ENCODE measurements around the gene DMAP1. TPM values are rescaled to one million over a fixed set of nuclear protein-coding genes. Genes with fewer than 3 reads are reported as not detected.
"Not testable (repeated sequence)": the region's sequence is repeated elsewhere in the genome, so short reads cannot be mapped to it uniquely, and the experiment has no call there.

The DMAP1 gene
- polyA plus RNA-seq (ENCODE audit: low read depth in 6 of 6): 10 to 100 TPM; 22.8 to 38.3 (median 33.8) TPM

- peak; percentile 78 for DNase-seq
- Mint-ChIP-seq H3K9me3 (no peaks in the 10 kb centered on the region), H3K27ac (peak within 1 kb of the TSS; percentile 40 to 97 (median 91)), H3K36me3 (peaks cover 2 to 8% of the 10 kb centered on the region in 2 donors), H3K4me3 (peak within 1 kb of the TSS; percentile 89 to 96 (median 94)), H3K27me3 (no peaks in the 10 kb centered on the region), H3K4me1 (peaks cover 24 to 43% (median 43%) of the 10 kb centered on the region in 3 donors)
- ATAC-seq (ENCODE audit: low read depth in 2 of 2): peak; percentile 82 to 86
Measured at GRCh38 chr1:44213222-44214112, at the start of gene DMAP1. TSS of gene DMAP1 (plus strand) at chr1:44213471. CDS start at chr1:44213754, 283 bp downstream.

GRCh38 chr1:44168520-44169098 lies 44.7 kb upstream of the DMAP1 start:
- Mint-ChIP-seq H3K36me3 (peaks cover 0 to 2% of the 10 kb centered on the region in 2 donors), H3K27me3 (peaks cover 11 to 41% (median 36%) of the 10 kb centered on the region in 3 donors), H3K27ac (no peak overlapping the region), H3K4me3 (no peak overlapping the region), H3K4me1 (no peaks in the 10 kb centered on the region), H3K9me3 (peaks cover 0 to 28% (median 18%) of the 10 kb centered on the region in 7 donors)
- DNase-seq (no peak), ATAC-seq (ENCODE audit: low read depth in 2 of 2) (no peak)

GRCh38 chr1:44170281-44170823 lies 42.9 kb upstream of the DMAP1 start:
- DNase-seq (no peak), ATAC-seq (ENCODE audit: low read depth in 2 of 2) (no peak)
- no peak overlapping the region for H3K4me3 Mint-ChIP-seq
- peaks cover 6 to 8% of the 10 kb centered on the region in 2 donors for H3K36me3 Mint-ChIP-seq
- no peak overlapping the region for H3K27ac Mint-ChIP-seq
- peaks cover 17 to 43% (median 34%) of the 10 kb centered on the region in 3 donors for H3K27me3 Mint-ChIP-seq
- no peaks in the 10 kb centered on the region for H3K4me1 Mint-ChIP-seq
- H3K9me3 Mint-ChIP-seq: peaks cover 0 to 43% (median 26%) of the 10 kb centered on the region in 7 donors

GRCh38 chr1:44174630-44175029 lies 38.6 kb upstream of the DMAP1 start:
- Mint-ChIP-seq H3K36me3 (peaks cover 6 to 8% of the 10 kb centered on the region in 2 donors), H3K9me3 (peaks cover 0 to 30% (median 14%) of the 10 kb centered on the region in 7 donors), H3K27me3 (peaks cover 5 to 23% (median 19%) of the 10 kb centered on the region in 3 donors), H3K27ac (peak overlapping the region in 1 of 6 donors; percentile 21), H3K4me3 (no peak overlapping the region), H3K4me1 (no peaks in the 10 kb centered on the region)
- ATAC-seq (ENCODE audit: low read depth in 2 of 2) (no peak), DNase-seq (no peak)

- Mint-ChIP-seq H3K27ac (peak overlapping the region in 1 of 6 donors; percentile 65), H3K9me3 (no peaks in the 10 kb centered on the region), H3K4me1 (no peaks in the 10 kb centered on the region), H3K36me3 (no peaks in the 10 kb centered on the region), H3K4me3 (no peak overlapping the region), H3K27me3 (peaks cover 5 to 9% (median 5%) of the 10 kb centered on the region in 3 donors)
- ATAC-seq (ENCODE audit: low read depth in 2 of 2) (no peak), DNase-seq (no peak)
Measured at GRCh38 chr1:44200336-44200735, 12.9 kb upstream of the DMAP1 start.

GRCh38 chr1:44206545-44206944 lies 6.7 kb upstream of the DMAP1 start:
- H3K27me3 Mint-ChIP-seq; H3K27ac Mint-ChIP-seq; H3K36me3 Mint-ChIP-seq; H3K4me3 Mint-ChIP-seq; ATAC-seq (ENCODE audit: low read depth in 2 of 2); H3K4me1 Mint-ChIP-seq; DNase-seq; H3K9me3 Mint-ChIP-seq: not testable (repeated sequence)

GRCh38 chr1:44208226-44208625 lies 5.0 kb upstream of the DMAP1 start:
- Mint-ChIP-seq H3K4me3 (no peak overlapping the region), H3K36me3 (no peaks in the 10 kb centered on the region), H3K9me3 (no peaks in the 10 kb centered on the region), H3K4me1 (peaks cover 0 to 11% (median 5%) of the 10 kb centered on the region in 3 donors), H3K27me3 (no peaks in the 10 kb centered on the region), H3K27ac (no peak overlapping the region)
- ATAC-seq (ENCODE audit: low read depth in 2 of 2): no peak
- DNase-seq: no peak

GRCh38 chr1:44210595-44210994 lies 2.7 kb upstream of the DMAP1 start:
- no peak for DNase-seq
- H3K4me1 Mint-ChIP-seq: peaks cover 12 to 31% (median 24%) of the 10 kb centered on the region in 3 donors
- peak overlapping the region in 1 of 6 donors; percentile 18 for H3K27ac Mint-ChIP-seq
- H3K27me3 Mint-ChIP-seq: no peaks in the 10 kb centered on the region
- peak overlapping the region in 1 of 8 donors; percentile 43 for H3K4me3 Mint-ChIP-seq
- ATAC-seq (ENCODE audit: low read depth in 2 of 2): no peak
- H3K36me3 Mint-ChIP-seq: peaks cover 0 to 4% of the 10 kb centered on the region in 2 donors
- no peaks in the 10 kb centered on the region for H3K9me3 Mint-ChIP-seq

- Mint-ChIP-seq H3K4me1 (peaks cover 23 to 41% (median 41%) of the 10 kb centered on the region in 3 donors), H3K4me3 (peak overlapping the region; percentile 89 to 96 (median 94)), H3K27me3 (no peaks in the 10 kb centered on the region), H3K9me3 (no peaks in the 10 kb centered on the region), H3K36me3 (peaks cover 0 to 8% of the 10 kb centered on the region in 2 donors), H3K27ac (peak overlapping the region; percentile 40 to 97 (median 91))
- DNase-seq: no peak
- ATAC-seq (ENCODE audit: low read depth in 2 of 2): no peak
Measured at GRCh38 chr1:44212355-44213221, 683 bp upstream of the DMAP1 start.

GRCh38 chr1:44217809-44218410 lies 4.6 kb downstream of the DMAP1 start:
- no peaks in the 10 kb centered on the region for H3K27me3 Mint-ChIP-seq
- H3K27ac Mint-ChIP-seq: no peak overlapping the region
- H3K9me3 Mint-ChIP-seq: no peaks in the 10 kb centered on the region
- H3K4me1 Mint-ChIP-seq: peaks cover 28 to 41% (median 37%) of the 10 kb centered on the region in 3 donors
- H3K4me3 Mint-ChIP-seq: peak overlapping the region in 2 of 8 donors; percentile 18 to 71
- H3K36me3 Mint-ChIP-seq: peaks cover 8% of the 10 kb centered on the region in 2 donors
- peak; percentile 39 to 47 for ATAC-seq (ENCODE audit: low read depth in 2 of 2)
- DNase-seq: peak; percentile 42

- Mint-ChIP-seq H3K36me3 (peaks cover 8% of the 10 kb centered on the region in 2 donors), H3K4me3 (no peak overlapping the region), H3K27ac (peak overlapping the region in 1 of 6 donors; percentile 33), H3K27me3 (no peaks in the 10 kb centered on the region), H3K4me1 (peaks cover 34 to 46% (median 39%) of the 10 kb centered on the region in 3 donors), H3K9me3 (no peaks in the 10 kb centered on the region)
- no peak for DNase-seq
- ATAC-seq (ENCODE audit: low read depth in 2 of 2): no peak
Measured at GRCh38 chr1:44218503-44219300, 5.4 kb downstream of the DMAP1 start.

- H3K27me3 Mint-ChIP-seq: no peaks in the 10 kb centered on the region
- H3K9me3 Mint-ChIP-seq: no peaks in the 10 kb centered on the region
- ATAC-seq (ENCODE audit: low read depth in 2 of 2): no peak
- no peak for DNase-seq
- peaks cover 35 to 46% (median 37%) of the 10 kb centered on the region in 3 donors for H3K4me1 Mint-ChIP-seq
- H3K36me3 Mint-ChIP-seq: peaks cover 8% of the 10 kb centered on the region in 2 donors
- H3K27ac Mint-ChIP-seq: no peak overlapping the region
- no peak overlapping the region for H3K4me3 Mint-ChIP-seq
Measured at GRCh38 chr1:44219301-44219626, 6.0 kb downstream of the DMAP1 start.
